Panc1 (cell line): ENCODE measurements around the gene TM4SF4. TPM values are rescaled to one million over a fixed set of nuclear protein-coding genes. Genes with fewer than 3 reads are reported as not detected.

Experiments
- ATAC-seq: fragments of 200-7000 bp; cut with Tn5 transposase; 2 replicates; pipeline ENCODE4 v1.9.1; 2020; ENCODE audit warnings: mild to moderate bottlenecking, moderate library complexity
- BruUV-seq: library from RNA; stranded (reverse); fragments of 400-500 nt; replicated peaks from 2 replicates; lab custom pipeline; 2021; lab: Mats Ljungman, UMichigan
- CTCF ChIA-PET: fragments of 300-600 bp; sonication (Branson Sonifier 250); formaldehyde crosslinking; loops from one replicate; lab custom pipeline; 2022; ENCODE audit warnings: antibody characterized with exemption; lab: Charles Lee
- POLR2A ChIA-PET: fragments of 300-600 bp; sonication (Branson Sonifier 250); formaldehyde crosslinking; loops from one replicate; lab custom pipeline; 2022; ENCODE audit warnings: antibody characterized with exemption; lab: Charles Lee
- DNase-seq: peaks from one replicate; pipeline ENCODE4 v3.0.0-alpha.2; 2010; ENCODE audit warnings: low read depth, low spot score
- H3K27ac ChIP-seq: 2 replicates; pipeline ENCODE4 v1.5.1; 2011; ENCODE audit warnings: mild to moderate bottlenecking, low read length, inconsistent platforms
- H3K27me3 ChIP-seq: fragments of 200-500 bp; sonication (Bioruptor generic); 2 replicates; pipeline ENCODE4 v1.6.0; 2014; ENCODE audit warnings: low read length, inconsistent platforms; ENCODE audit not compliant: control insufficient read depth, insufficient read depth
- H3K36me3 ChIP-seq: fragments of 200-500 bp; sonication (Bioruptor generic); 2 replicates; pipeline ENCODE4 v1.5.1; 2014; ENCODE audit warnings: inconsistent platforms, mild to moderate bottlenecking, low read length, moderate library complexity; ENCODE audit not compliant: control insufficient read depth, insufficient read depth
- H3K4me1 ChIP-seq: 2 replicates; pipeline ENCODE4 v1.5.1; 2011; ENCODE audit warnings: inconsistent platforms, mild to moderate bottlenecking, low read length, moderate library complexity; ENCODE audit not compliant: control insufficient read depth, insufficient read depth
- H3K4me3 ChIP-seq, 2 experiments: 2 replicates each; pipeline ENCODE4 v1.5.1; 2011 to 2012; ENCODE audit warnings: low read depth in 2 of 2, low read length in 2 of 2, mild to moderate bottlenecking in 2 of 2, inconsistent platforms in 1 of 2, moderate library complexity in 1 of 2
- H3K9me3 ChIP-seq: fragments of 200-500 bp; sonication (Bioruptor generic); 2 replicates; pipeline ENCODE4 v1.5.1; 2014; ENCODE audit warnings: low read depth, mild to moderate bottlenecking, inconsistent platforms, low read length, moderate library complexity; ENCODE audit not compliant: control insufficient read depth, insufficient read depth
- POLR2AphosphoS5 ChIP-seq: IDR thresholded peaks from 2 replicates; pipeline ENCODE4 v1.6.1; 2012; ENCODE audit warnings: mild to moderate bottlenecking, low read depth, low read length, moderate library complexity
- SIN3A ChIP-seq: IDR thresholded peaks from 2 replicates; pipeline ENCODE4 v1.6.1; 2012; ENCODE audit warnings: low read depth, mild to moderate bottlenecking, low read length, moderate library complexity, borderline replicate concordance; ENCODE audit not compliant: insufficient read depth
- TCF7L2 ChIP-seq: IDR thresholded peaks from 2 replicates; pipeline ENCODE4 v1.6.1; 2011; ENCODE audit warnings: mild to moderate bottlenecking, low read depth, low read length, inconsistent platforms
- in situ Hi-C: cut with HindIII; loops from 2 replicates; pipeline ENCODE4 v1.10.0; 2016; ENCODE audit warnings: low sequenced_read_pairs, low pct_unique_long_range_greater_than_20kb
- intact Hi-C: fragments of 100-400 bp; cut with micrococcal nuclease; formaldehyde crosslinking; loops from one replicate; pipeline ENCODE4 v1.10.0; 2022; ENCODE audit not compliant: unreplicated experiment
- total RNA-seq: library from RNA; stranded (reverse); gene quantifications from one replicate; pipeline ENCODE4 v1.2.1, GENCODE V29; 2021; ENCODE audit not compliant: unreplicated experiment
- TF ChIP-seq, protein P1 (sequence below), 2 experiments: IDR thresholded peaks; 2 replicates each; pipeline ENCODE4 v1.6.1; 2011 to 2012; ENCODE audit warnings: low read depth in 2 of 2, control low read depth in 1 of 2, low read length in 1 of 2, mild to moderate bottlenecking in 1 of 2, moderate library complexity in 1 of 2; ENCODE audit not compliant: insufficient read depth in 1 of 2
- TF ChIP-seq, protein P2 (sequence below): fragments of 450-650 bp; IDR thresholded peaks from 2 replicates; pipeline ENCODE4 v1.5.1; 2017; ENCODE audit warnings: mild to moderate bottlenecking

The TM4SF4 gene
- total RNA-seq, 1 experiment from 2014 or later: 0.46 TPM

DNA sequence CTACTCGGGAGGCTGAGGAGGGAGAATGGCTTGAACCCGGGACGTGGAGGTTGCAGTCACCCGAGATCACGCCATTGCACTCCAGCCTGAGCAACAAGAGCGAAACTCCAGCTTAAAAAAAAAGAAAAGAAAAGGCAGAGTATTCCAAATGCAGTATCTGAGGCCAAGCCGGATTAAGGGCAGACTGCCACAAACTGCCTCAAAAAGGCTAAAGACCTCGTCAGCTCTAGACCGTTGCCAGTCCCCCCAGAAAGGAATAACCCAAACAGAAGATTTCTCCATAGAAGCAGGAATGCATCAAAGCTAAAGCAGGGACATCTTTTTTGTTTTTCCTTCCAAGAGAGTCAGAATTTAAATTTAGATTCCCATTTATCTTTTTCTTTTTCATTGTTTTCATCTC, 72.9 kb downstream of the TM4SF4 start:
- no TSS peak for BruUV-seq
- intact Hi-C loops: loop anchor here (10.0 kb wide), 1 partner anchor 107 kb away; the partner anchor contains the start of gene WWTR1
- DNase-seq: no peak
- Histone ChIP-seq H3K27ac (peak overlapping the region; percentile 100), H3K27me3 (no peaks in the 10 kb centered on the region), H3K4me3 (no peak overlapping the region), H3K9me3 (no peaks in the 10 kb centered on the region), H3K36me3 (peaks cover 21% of the 10 kb centered on the region), H3K4me1 (peaks cover 92% of the 10 kb centered on the region)
- POLR2A ChIA-PET: interaction anchor here (0.6 to 1.1 kb wide), 3 partner anchors 9 to 34 kb away, joined by 3 to 4 read pairs (median 3); no protein-coding TSS in a partner anchor
- TF ChIP-seq SIN3A: no peak
- CTCF ChIA-PET: no interaction called here
- no peak for ATAC-seq
- in situ Hi-C loops: no loop called here

DNA sequence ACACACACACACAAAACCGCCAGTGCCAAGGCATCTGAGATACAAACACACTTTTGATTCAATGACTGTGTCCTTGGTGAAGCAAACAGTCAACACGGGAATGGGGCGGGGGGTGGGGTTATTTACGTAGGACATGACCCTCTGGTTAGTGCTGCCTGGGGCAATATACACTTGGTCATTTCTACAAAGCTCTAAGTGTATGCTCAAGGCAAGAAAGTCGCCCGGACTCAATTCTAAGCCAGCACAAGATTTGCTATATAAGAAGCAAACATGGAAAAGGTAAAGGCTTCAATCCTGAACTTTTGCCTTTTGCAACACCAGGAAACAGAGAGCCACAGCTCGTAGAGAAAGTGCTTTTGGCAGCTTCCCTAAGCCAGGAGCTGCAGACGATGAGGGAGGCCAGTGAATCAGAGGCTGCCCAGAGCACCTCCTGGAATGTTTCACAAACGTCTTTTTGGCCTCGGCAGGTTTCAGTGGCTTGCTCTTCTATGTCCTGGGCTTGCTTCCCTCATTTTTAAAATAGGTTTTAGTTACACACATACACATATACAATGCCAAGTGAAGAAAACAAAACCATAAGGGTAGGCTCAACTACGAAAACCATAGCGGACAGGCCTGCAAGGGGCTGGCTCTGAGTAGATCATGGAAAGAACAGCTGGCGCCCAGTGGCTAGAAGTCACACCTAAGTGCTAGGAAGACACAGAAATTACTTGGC, 73.6 kb downstream of the TM4SF4 start:
- Histone ChIP-seq H3K27ac (peak overlapping the region; percentile 100), H3K36me3 (peaks cover 24% of the 10 kb centered on the region), H3K9me3 (no peaks in the 10 kb centered on the region), H3K27me3 (no peaks in the 10 kb centered on the region), H3K4me3 (peak overlapping the region in 1 of 2 experiments; percentile 35; a peak in 3 of 4 replicates), H3K4me1 (peaks cover 92% of the 10 kb centered on the region)
- ChIA-PET POLR2A (interaction anchor here (0.5 to 1.1 kb wide), 5 partner anchors 17 to 441 kb away, joined by 3 to 4 read pairs (median 4); partner anchors contain the start of gene WWTR1), CTCF (no interaction called here)
- peak; percentile 84 for ATAC-seq
- peak; percentile 67 for DNase-seq
- intact Hi-C loops: loop anchor here (10.0 kb wide), 1 partner anchor 107 kb away; the partner anchor contains the start of gene WWTR1
- BruUV-seq: TSS peak; percentile 97
- TF ChIP-seq TCF7L2 (no peak), POLR2AphosphoS5 (peak; percentile 48; the same call in 1 of the 2 replicates)
- TF ChIP-seq, protein P1, sequence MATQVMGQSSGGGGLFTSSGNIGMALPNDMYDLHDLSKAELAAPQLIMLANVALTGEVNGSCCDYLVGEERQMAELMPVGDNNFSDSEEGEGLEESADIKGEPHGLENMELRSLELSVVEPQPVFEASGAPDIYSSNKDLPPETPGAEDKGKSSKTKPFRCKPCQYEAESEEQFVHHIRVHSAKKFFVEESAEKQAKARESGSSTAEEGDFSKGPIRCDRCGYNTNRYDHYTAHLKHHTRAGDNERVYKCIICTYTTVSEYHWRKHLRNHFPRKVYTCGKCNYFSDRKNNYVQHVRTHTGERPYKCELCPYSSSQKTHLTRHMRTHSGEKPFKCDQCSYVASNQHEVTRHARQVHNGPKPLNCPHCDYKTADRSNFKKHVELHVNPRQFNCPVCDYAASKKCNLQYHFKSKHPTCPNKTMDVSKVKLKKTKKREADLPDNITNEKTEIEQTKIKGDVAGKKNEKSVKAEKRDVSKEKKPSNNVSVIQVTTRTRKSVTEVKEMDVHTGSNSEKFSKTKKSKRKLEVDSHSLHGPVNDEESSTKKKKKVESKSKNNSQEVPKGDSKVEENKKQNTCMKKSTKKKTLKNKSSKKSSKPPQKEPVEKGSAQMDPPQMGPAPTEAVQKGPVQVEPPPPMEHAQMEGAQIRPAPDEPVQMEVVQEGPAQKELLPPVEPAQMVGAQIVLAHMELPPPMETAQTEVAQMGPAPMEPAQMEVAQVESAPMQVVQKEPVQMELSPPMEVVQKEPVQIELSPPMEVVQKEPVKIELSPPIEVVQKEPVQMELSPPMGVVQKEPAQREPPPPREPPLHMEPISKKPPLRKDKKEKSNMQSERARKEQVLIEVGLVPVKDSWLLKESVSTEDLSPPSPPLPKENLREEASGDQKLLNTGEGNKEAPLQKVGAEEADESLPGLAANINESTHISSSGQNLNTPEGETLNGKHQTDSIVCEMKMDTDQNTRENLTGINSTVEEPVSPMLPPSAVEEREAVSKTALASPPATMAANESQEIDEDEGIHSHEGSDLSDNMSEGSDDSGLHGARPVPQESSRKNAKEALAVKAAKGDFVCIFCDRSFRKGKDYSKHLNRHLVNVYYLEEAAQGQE (IDR thresholded peaks at IDR 0.05; ENCODE audit: insufficient read depth in 1 of 2, low read depth in 2 of 2, low read length in 1 of 2): no peak
- in situ Hi-C loops: no loop called here

DNA sequence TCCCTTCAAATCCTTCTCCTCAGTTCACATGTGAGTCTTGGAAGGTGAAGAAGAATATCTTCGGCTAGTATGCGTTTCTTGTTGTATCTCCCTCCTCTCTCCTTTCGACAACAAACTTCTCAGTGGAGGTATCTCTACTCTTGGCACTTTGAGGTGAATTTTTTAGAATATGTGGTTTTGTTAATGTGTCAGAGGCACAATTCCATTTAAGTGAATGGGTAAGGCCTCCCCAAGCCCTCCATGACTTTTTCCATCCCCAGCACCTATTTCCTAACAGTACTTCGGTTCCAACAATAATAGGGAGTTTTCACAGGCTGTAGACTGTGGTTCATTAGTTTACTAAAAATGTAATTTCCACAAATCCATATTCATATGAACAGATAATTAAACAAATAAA, 74.2 kb downstream of the TM4SF4 start:
- intact Hi-C loops: loop anchor here (10.0 kb wide), 1 partner anchor 106 kb away; the partner anchor contains the start of gene WWTR1
- TF ChIP-seq, protein P2, sequence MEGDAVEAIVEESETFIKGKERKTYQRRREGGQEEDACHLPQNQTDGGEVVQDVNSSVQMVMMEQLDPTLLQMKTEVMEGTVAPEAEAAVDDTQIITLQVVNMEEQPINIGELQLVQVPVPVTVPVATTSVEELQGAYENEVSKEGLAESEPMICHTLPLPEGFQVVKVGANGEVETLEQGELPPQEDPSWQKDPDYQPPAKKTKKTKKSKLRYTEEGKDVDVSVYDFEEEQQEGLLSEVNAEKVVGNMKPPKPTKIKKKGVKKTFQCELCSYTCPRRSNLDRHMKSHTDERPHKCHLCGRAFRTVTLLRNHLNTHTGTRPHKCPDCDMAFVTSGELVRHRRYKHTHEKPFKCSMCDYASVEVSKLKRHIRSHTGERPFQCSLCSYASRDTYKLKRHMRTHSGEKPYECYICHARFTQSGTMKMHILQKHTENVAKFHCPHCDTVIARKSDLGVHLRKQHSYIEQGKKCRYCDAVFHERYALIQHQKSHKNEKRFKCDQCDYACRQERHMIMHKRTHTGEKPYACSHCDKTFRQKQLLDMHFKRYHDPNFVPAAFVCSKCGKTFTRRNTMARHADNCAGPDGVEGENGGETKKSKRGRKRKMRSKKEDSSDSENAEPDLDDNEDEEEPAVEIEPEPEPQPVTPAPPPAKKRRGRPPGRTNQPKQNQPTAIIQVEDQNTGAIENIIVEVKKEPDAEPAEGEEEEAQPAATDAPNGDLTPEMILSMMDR: no peak
- TF ChIP-seq POLR2AphosphoS5 (no peak; the same call in 1 of the 2 replicates), SIN3A (no peak), TCF7L2 (no peak)
- TF ChIP-seq, protein P1 (IDR thresholded peaks at IDR 0.05; ENCODE audit: insufficient read depth in 1 of 2, low read depth in 2 of 2, low read length in 1 of 2): no peak
- CTCF ChIA-PET: no interaction called here
- ATAC-seq (no peak), DNase-seq (no peak)
- Histone ChIP-seq H3K9me3 (no peaks in the 10 kb centered on the region), H3K4me3 (no peak overlapping the region; a peak in 1 of 4 replicates), H3K4me1 (peaks cover 92% of the 10 kb centered on the region), H3K36me3 (peaks cover 24% of the 10 kb centered on the region), H3K27ac (peak overlapping the region; percentile 100), H3K27me3 (no peaks in the 10 kb centered on the region)
- POLR2A ChIA-PET: no interaction called here
- in situ Hi-C loops: no loop called here
- no TSS peak for BruUV-seq
